ENCODE measurements around the gene TMCO4.

DNA sequence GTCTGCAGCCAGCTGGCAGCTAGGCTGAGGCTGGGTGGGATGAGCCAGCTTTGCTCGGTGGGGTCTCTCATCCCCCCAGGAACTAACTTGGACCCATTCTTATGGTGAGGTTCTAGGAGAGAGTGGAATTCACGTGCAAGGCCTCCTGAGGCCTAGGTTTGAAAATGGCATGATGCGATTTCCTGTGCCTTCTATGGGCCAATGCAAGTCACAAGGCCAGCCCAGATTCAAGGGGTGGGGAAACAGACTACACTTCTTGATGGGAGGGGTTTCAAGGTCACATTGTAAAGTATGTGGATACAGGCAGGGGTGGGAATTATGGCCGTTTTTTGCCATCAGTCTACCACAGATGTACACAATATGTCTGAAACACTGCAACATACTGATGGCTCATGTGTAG is 86.8 kb downstream of the TMCO4 start:
- TF ChIP-seq CTCF (IDR thresholded peaks at IDR 0.05) (no peak), POLR2A (IDR thresholded peaks at IDR 0.05) (no peak), POLR2AphosphoS5 (IDR thresholded peaks at IDR 0.05; ENCODE audit: insufficient read depth in 1 of 2, low read depth in 1 of 2) (no peak)
